ENCODE data around the gene MBOAT2.

Gene MBOAT2

GRCh38 chr2:9018109-9018508 is 14.6 kb upstream of the MBOAT2 start:
- no peak overlapping the region for H2BK120ac ChIP-seq (ENCODE audit: insufficient read depth, low read length, poor library complexity)
- H3K23ac ChIP-seq (ENCODE audit: low read length) = no peak overlapping the region
- H3K79me1 ChIP-seq (ENCODE audit: low read length) = no peaks in the 10 kb centered on the region
- H3K9ac ChIP-seq (ENCODE audit: low read length) = no peak overlapping the region
- H3K14ac ChIP-seq (ENCODE audit: low read length) = no peak overlapping the region
- H4K12ac ChIP-seq (ENCODE audit: low read depth, low read length) = no peak overlapping the region
- no peak overlapping the region for H3K4me3 ChIP-seq (ENCODE audit: low read depth, low read length)
- H3K27ac ChIP-seq (ENCODE audit: low read depth, low read length) = no peak overlapping the region
- H2AK5ac ChIP-seq (ENCODE audit: low read length) = no peak overlapping the region
- no peak overlapping the region for H3K4me2 ChIP-seq (ENCODE audit: low read length)
- H3K27me3 ChIP-seq (ENCODE audit: insufficient read depth, low read length) = no peaks in the 10 kb centered on the region
- no peak overlapping the region for H3K18ac ChIP-seq (ENCODE audit: low read length)
- no peaks in the 10 kb centered on the region for H3K79me2 ChIP-seq (ENCODE audit: control insufficient read depth, insufficient read depth, low read length, poor library complexity)
- H2BK5ac ChIP-seq (ENCODE audit: low read depth, low read length, poor library complexity) = no peak overlapping the region
- H4K91ac ChIP-seq (ENCODE audit: low read depth, low read length) = no peak overlapping the region
- H3K9me3 ChIP-seq (ENCODE audit: insufficient read depth, low read depth, low read length) = no peaks in the 10 kb centered on the region
- WGBS (ENCODE audit: extremely low coverage, insufficient coverage, insufficient read length) = 100% methylated on average over 1 of the region's 3 CpGs
- H3K4me1 ChIP-seq (ENCODE audit: control insufficient read depth in 1 of 2, insufficient read depth in 2 of 2, low read length in 2 of 2) = no peaks in the 10 kb centered on the region
- no peak overlapping the region for H4K8ac ChIP-seq (ENCODE audit: low read depth, low read length)
- no peaks in the 10 kb centered on the region for H3K36me3 ChIP-seq (ENCODE audit: control insufficient read depth in 1 of 2, insufficient read depth in 2 of 2, low read length in 2 of 2)
- H2AFZ ChIP-seq (ENCODE audit: insufficient read depth, low read length, poor library complexity) = no peak overlapping the region
- H2BK12ac ChIP-seq (ENCODE audit: low read length) = no peak overlapping the region
- no peak for DNase-seq
- H3K4ac ChIP-seq (ENCODE audit: low read depth, low read length) = no peak overlapping the region

GRCh38 chr2:9017411-9017810 is 13.9 kb upstream of the MBOAT2 start:
- Histone ChIP-seq H2BK120ac (ENCODE audit: insufficient read depth, low read length, poor library complexity) (no peak overlapping the region), H2BK12ac (ENCODE audit: low read length) (no peak overlapping the region), H3K27ac (ENCODE audit: low read depth, low read length) (no peak overlapping the region), H3K27me3 (ENCODE audit: insufficient read depth, low read length) (no peaks in the 10 kb centered on the region), H2BK5ac (ENCODE audit: low read depth, low read length, poor library complexity) (no peak overlapping the region), H4K8ac (ENCODE audit: low read depth, low read length) (no peak overlapping the region), H2AK5ac (ENCODE audit: low read length) (no peak overlapping the region), H2AFZ (ENCODE audit: insufficient read depth, low read length, poor library complexity) (no peak overlapping the region), H3K36me3 (ENCODE audit: control insufficient read depth in 1 of 2, insufficient read depth in 2 of 2, low read length in 2 of 2) (no peaks in the 10 kb centered on the region), H3K14ac (ENCODE audit: low read length) (no peak overlapping the region), H3K4ac (ENCODE audit: low read depth, low read length) (no peak overlapping the region), H4K12ac (ENCODE audit: low read depth, low read length) (no peak overlapping the region), H3K18ac (ENCODE audit: low read length) (no peak overlapping the region), H3K4me3 (ENCODE audit: low read depth, low read length) (no peak overlapping the region), H4K91ac (ENCODE audit: low read depth, low read length) (no peak overlapping the region), H3K79me1 (ENCODE audit: low read length) (no peaks in the 10 kb centered on the region), H3K4me1 (ENCODE audit: control insufficient read depth in 1 of 2, insufficient read depth in 2 of 2, low read length in 2 of 2) (peaks cover 0 to 3% of the 10 kb centered on the region in 2 experiments), H3K9ac (ENCODE audit: low read length) (no peak overlapping the region), H3K23ac (ENCODE audit: low read length) (no peak overlapping the region), H3K79me2 (ENCODE audit: control insufficient read depth, insufficient read depth, low read length, poor library complexity) (no peaks in the 10 kb centered on the region), H3K9me3 (ENCODE audit: insufficient read depth, low read depth, low read length) (no peaks in the 10 kb centered on the region), H3K4me2 (ENCODE audit: low read length) (no peak overlapping the region)
- no peak for DNase-seq
- no CpG with 5 or more reads among the region's 6 CpGs for WGBS (ENCODE audit: extremely low coverage, insufficient coverage, insufficient read length)

- Histone ChIP-seq H2BK5ac (ENCODE audit: low read depth, low read length, poor library complexity) (no peak overlapping the region), H3K23ac (ENCODE audit: low read length) (no peak overlapping the region), H3K14ac (ENCODE audit: low read length) (no peak overlapping the region), H3K27ac (ENCODE audit: low read depth, low read length) (no peak overlapping the region), H3K4me1 (ENCODE audit: control insufficient read depth in 1 of 2, insufficient read depth in 2 of 2, low read length in 2 of 2) (peaks cover 0 to 3% of the 10 kb centered on the region in 2 experiments), H3K79me1 (ENCODE audit: low read length) (no peaks in the 10 kb centered on the region), H3K36me3 (ENCODE audit: control insufficient read depth in 1 of 2, insufficient read depth in 2 of 2, low read length in 2 of 2) (no peaks in the 10 kb centered on the region), H2AK5ac (ENCODE audit: low read length) (no peak overlapping the region), H3K9me3 (ENCODE audit: insufficient read depth, low read depth, low read length) (no peaks in the 10 kb centered on the region), H3K4me2 (ENCODE audit: low read length) (no peak overlapping the region), H3K4me3 (ENCODE audit: low read depth, low read length) (no peak overlapping the region), H2BK12ac (ENCODE audit: low read length) (no peak overlapping the region), H4K8ac (ENCODE audit: low read depth, low read length) (no peak overlapping the region), H2AFZ (ENCODE audit: insufficient read depth, low read length, poor library complexity) (no peak overlapping the region), H4K12ac (ENCODE audit: low read depth, low read length) (no peak overlapping the region), H2BK120ac (ENCODE audit: insufficient read depth, low read length, poor library complexity) (no peak overlapping the region), H3K27me3 (ENCODE audit: insufficient read depth, low read length) (no peaks in the 10 kb centered on the region), H3K18ac (ENCODE audit: low read length) (no peak overlapping the region), H3K79me2 (ENCODE audit: control insufficient read depth, insufficient read depth, low read length, poor library complexity) (no peaks in the 10 kb centered on the region), H3K4ac (ENCODE audit: low read depth, low read length) (no peak overlapping the region), H4K91ac (ENCODE audit: low read depth, low read length) (no peak overlapping the region), H3K9ac (ENCODE audit: low read length) (no peak overlapping the region)
- WGBS (ENCODE audit: extremely low coverage, insufficient coverage, insufficient read length) = no CpG with 5 or more reads among the region's 3 CpGs
- DNase-seq = no peak
These were observed 12.5 kb upstream of the MBOAT2 start for GRCh38 chr2:9015998-9016397.

- H3K4me2 ChIP-seq (ENCODE audit: low read length) = no peak overlapping the region
- no peaks in the 10 kb centered on the region for H3K9me3 ChIP-seq (ENCODE audit: insufficient read depth, low read depth, low read length)
- H3K27me3 ChIP-seq (ENCODE audit: insufficient read depth, low read length) = no peaks in the 10 kb centered on the region
- H3K79me1 ChIP-seq (ENCODE audit: low read length) = no peaks in the 10 kb centered on the region
- H3K79me2 ChIP-seq (ENCODE audit: control insufficient read depth, insufficient read depth, low read length, poor library complexity) = no peaks in the 10 kb centered on the region
- H4K91ac ChIP-seq (ENCODE audit: low read depth, low read length) = no peak overlapping the region
- no peak overlapping the region for H3K4ac ChIP-seq (ENCODE audit: low read depth, low read length)
- H2BK5ac ChIP-seq (ENCODE audit: low read depth, low read length, poor library complexity) = no peak overlapping the region
- peaks cover 0 to 3% of the 10 kb centered on the region in 2 experiments for H3K4me1 ChIP-seq (ENCODE audit: control insufficient read depth in 1 of 2, insufficient read depth in 2 of 2, low read length in 2 of 2)
- no CpG with 5 or more reads among the region's 1 CpG for WGBS (ENCODE audit: extremely low coverage, insufficient coverage, insufficient read length)
- no peak for DNase-seq
- no peaks in the 10 kb centered on the region for H3K36me3 ChIP-seq (ENCODE audit: control insufficient read depth in 1 of 2, insufficient read depth in 2 of 2, low read length in 2 of 2)
- H3K4me3 ChIP-seq (ENCODE audit: low read depth, low read length) = no peak overlapping the region
- H2AFZ ChIP-seq (ENCODE audit: insufficient read depth, low read length, poor library complexity) = no peak overlapping the region
- H3K27ac ChIP-seq (ENCODE audit: low read depth, low read length) = no peak overlapping the region
- no peak overlapping the region for H2BK120ac ChIP-seq (ENCODE audit: insufficient read depth, low read length, poor library complexity)
- H4K12ac ChIP-seq (ENCODE audit: low read depth, low read length) = no peak overlapping the region
- no peak overlapping the region for H3K9ac ChIP-seq (ENCODE audit: low read length)
- H3K18ac ChIP-seq (ENCODE audit: low read length) = no peak overlapping the region
- no peak overlapping the region for H2BK12ac ChIP-seq (ENCODE audit: low read length)
- H2AK5ac ChIP-seq (ENCODE audit: low read length) = no peak overlapping the region
- H3K14ac ChIP-seq (ENCODE audit: low read length) = no peak overlapping the region
- no peak overlapping the region for H4K8ac ChIP-seq (ENCODE audit: low read depth, low read length)
- H3K23ac ChIP-seq (ENCODE audit: low read length) = no peak overlapping the region
These were observed 9.9 kb upstream of the MBOAT2 start for GRCh38 chr2:9013403-9013802.
